Brain microvascular endothelial cell (primary cell): ENCODE measurements around the gene KRT81.
"Not testable (repeated sequence)": the region's sequence is repeated elsewhere in the genome, so short reads cannot be mapped to it uniquely, and the experiment has no call there.

ENCODE experiments used
- DNase-seq: peaks from one replicate; pipeline ENCODE4 v3.0.0-alpha.2; 2020
- H3K27ac ChIP-seq: fragments of 250-450 bp; sonication (Bioruptor Pico); 2 replicates; pipeline ENCODE4 v1.5.1; 2020; ENCODE audit warnings: mild to moderate bottlenecking, moderate library complexity
- H3K27me3 ChIP-seq: fragments of 250-450 bp; sonication (Bioruptor Pico); replicated peaks from 2 replicates; pipeline ENCODE4 v1.5.1; 2020; ENCODE audit warnings: mild to moderate bottlenecking
- H3K36me3 ChIP-seq: fragments of 250-450 bp; sonication (Bioruptor Pico); replicated peaks from 2 replicates; pipeline ENCODE4 v1.5.1; 2020; ENCODE audit warnings: mild to moderate bottlenecking
- H3K4me3 ChIP-seq: 2 replicates; pipeline ENCODE4 v1.5.1; 2011; ENCODE audit warnings: low read depth, mild to moderate bottlenecking, control low read depth, low read length, moderate library complexity
- CTCF ChIP-seq: IDR thresholded peaks from 2 replicates; pipeline ENCODE4 v1.5.1; 2011; ENCODE audit warnings: low read depth, mild to moderate bottlenecking, moderate library complexity, low read length, control low read depth, inconsistent platforms; ENCODE audit errors: missing control alignments
- in situ Hi-C: cut with HindIII; loops from 2 replicates; pipeline ENCODE4 v1.10.0; 2017; ENCODE audit warnings: low sequenced_read_pairs, low pct_ligation_motif_present

KRT81 gene

GRCh38 chr12:52243856-52244614 lies 47.3 kb downstream of the KRT81 start:
- no peak overlapping the region for H3K4me3 ChIP-seq
- peak overlapping the region; percentile 55 for H3K27ac ChIP-seq
- TF ChIP-seq CTCF = no peak
- no peaks in the 10 kb centered on the region for H3K27me3 ChIP-seq
- H3K36me3 ChIP-seq = no peaks in the 10 kb centered on the region
- in situ Hi-C loops = no loop called here
- peak; percentile 81 for DNase-seq

- Histone ChIP-seq H3K27ac (no peak overlapping the region), H3K4me3 (no peak overlapping the region), H3K36me3 (no peaks in the 10 kb centered on the region), H3K27me3 (no peaks in the 10 kb centered on the region)
- in situ Hi-C loops = no loop called here
- no peak for DNase-seq
- TF ChIP-seq CTCF = no peak
These were observed 48.0 kb downstream of the KRT81 start for GRCh38 chr12:52243259-52243855.

GRCh38 chr12:52242442-52243258 lies 48.7 kb downstream of the KRT81 start:
- Histone ChIP-seq H3K4me3 (no peak overlapping the region), H3K27me3 (no peaks in the 10 kb centered on the region), H3K36me3 (no peaks in the 10 kb centered on the region), H3K27ac (no peak overlapping the region)
- in situ Hi-C loops = no loop called here
- no peak for TF ChIP-seq CTCF
- DNase-seq = no peak

GRCh38 chr12:52241205-52241842 lies 50.0 kb downstream of the KRT81 start:
- in situ Hi-C loops = no loop called here
- Histone ChIP-seq H3K36me3 (peaks cover 6% of the 10 kb centered on the region), H3K4me3 (no peak overlapping the region), H3K27ac (no peak overlapping the region), H3K27me3 (no peaks in the 10 kb centered on the region)
- no peak for TF ChIP-seq CTCF
- no peak for DNase-seq

- in situ Hi-C loops, H3K27ac ChIP-seq, H3K4me3 ChIP-seq, H3K27me3 ChIP-seq, DNase-seq, H3K36me3 ChIP-seq: not testable (repeated sequence)
These were observed 51.1 kb downstream of the KRT81 start for GRCh38 chr12:52240247-52240646.

- in situ Hi-C loops = no loop called here
- Histone ChIP-seq H3K4me3 (no peak overlapping the region), H3K27me3 (no peaks in the 10 kb centered on the region), H3K36me3 (peaks cover 6% of the 10 kb centered on the region), H3K27ac (no peak overlapping the region)
- no peak for TF ChIP-seq CTCF
- no peak for DNase-seq
These were observed 51.6 kb downstream of the KRT81 start for GRCh38 chr12:52239767-52240166.
